Measurements from ENCODE around the gene UPP1.

- no peak for TF ChIP-seq FOXK2 (IDR thresholded peaks at IDR 0.05)
- TF ChIP-seq CTCF (IDR thresholded peaks at IDR 0.05 in 2 of 3, conservative IDR thresholded peaks at IDR 0.05 in 1 of 3; ENCODE audit: control insufficient read depth in 2 of 3, extremely low read depth in 1 of 3, insufficient read depth in 1 of 3, low read depth in 3 of 3, low read length in 3 of 3) = no peak
- no peak for TF ChIP-seq YY1 (IDR thresholded peaks at IDR 0.05; ENCODE audit: low read depth, low read length)
- no peak for TF ChIP-seq SPI1 (IDR thresholded peaks at IDR 0.05; ENCODE audit: borderline replicate concordance, insufficient read depth, low read depth, low read length)
- no peak for TF ChIP-seq SMC3 (IDR thresholded peaks at IDR 0.05; ENCODE audit: borderline replicate concordance, low read length)
- no peak for TF ChIP-seq MAX (IDR thresholded peaks at IDR 0.05; ENCODE audit: low read depth, low read length)
- TF ChIP-seq RFX5 (IDR thresholded peaks at IDR 0.05; ENCODE audit: low read depth, low read length) = no peak
- no peak for TF ChIP-seq RCOR1 (conservative IDR thresholded peaks at IDR 0.05; ENCODE audit: low read depth, low read length)
- TF ChIP-seq EZH2 (IDR thresholded peaks at IDR 0.05; ENCODE audit: borderline replicate concordance, control insufficient read depth, low read depth, low read length) = no peak
- no peak for TF ChIP-seq EP300 (IDR thresholded peaks at IDR 0.05; ENCODE audit: borderline replicate concordance in 1 of 2, control insufficient read depth in 1 of 2, low read depth in 2 of 2, low read length in 2 of 2)
- TF ChIP-seq USF2 (IDR thresholded peaks at IDR 0.05; ENCODE audit: borderline replicate concordance, low read depth, low read length) = no peak
- no peak for TF ChIP-seq TAF1 (IDR thresholded peaks at IDR 0.05; ENCODE audit: borderline replicate concordance, low read depth, low read length)
- no peak for TF ChIP-seq RB1 (IDR thresholded peaks at IDR 0.05; ENCODE audit: borderline replicate concordance)
Observed at GRCh38 chr7:48139459-48139858, 50.4 kb downstream of the UPP1 start.
